A172 (cell line): ENCODE measurements around the gene PSMG4. TPM values are rescaled to one million over a fixed set of nuclear protein-coding genes. Genes with fewer than 3 reads are reported as not detected.

ENCODE experiments used
- DNase-seq: peaks from one replicate; pipeline ENCODE4 v3.0.0-alpha.2; 2015; ENCODE audit warnings: low spot score
- total RNA-seq: library from RNA; depleted of rRNA; stranded (reverse); fragments of >200 nt; shearing (Covaris generic); gene quantifications from 2 replicates; pipeline ENCODE4 v1.2.3, GENCODE V29; 2014; rRNA removed

Gene PSMG4
- total RNA-seq, 1 experiment from 2014 or later, result 38.4 TPM

DNA sequence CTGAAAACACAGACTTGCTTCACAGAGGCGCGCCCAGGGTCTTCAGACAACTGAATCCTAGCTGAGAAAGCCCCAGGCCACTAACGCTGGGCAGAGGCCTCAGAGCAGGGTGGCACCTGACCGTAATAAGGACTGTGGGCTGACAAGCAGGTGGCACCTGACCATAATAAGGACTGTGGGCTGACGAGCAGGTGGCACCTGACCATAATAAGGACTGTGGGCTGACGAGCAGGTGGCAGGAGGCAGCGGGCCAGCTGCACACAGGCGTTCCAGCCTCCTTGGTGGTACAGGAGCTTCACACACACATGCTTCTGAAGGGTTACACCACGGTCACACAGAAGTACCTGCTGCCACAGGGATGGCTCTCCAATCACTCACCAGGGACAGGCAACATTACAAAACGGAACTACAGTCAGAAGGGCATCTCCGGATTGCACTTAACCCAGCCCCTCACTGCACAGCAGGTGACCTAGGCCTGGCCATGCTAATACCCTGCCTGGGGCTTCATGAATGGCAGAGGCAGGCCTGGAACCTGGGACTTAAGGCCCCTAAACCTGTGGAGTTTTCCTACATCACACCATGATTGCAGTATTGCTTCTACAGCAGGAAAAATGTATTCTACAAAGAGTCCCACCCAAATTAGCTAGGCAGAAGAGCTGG lies 50.8 kb downstream of the PSMG4 start:
- DNase-seq, result no peak

DNA sequence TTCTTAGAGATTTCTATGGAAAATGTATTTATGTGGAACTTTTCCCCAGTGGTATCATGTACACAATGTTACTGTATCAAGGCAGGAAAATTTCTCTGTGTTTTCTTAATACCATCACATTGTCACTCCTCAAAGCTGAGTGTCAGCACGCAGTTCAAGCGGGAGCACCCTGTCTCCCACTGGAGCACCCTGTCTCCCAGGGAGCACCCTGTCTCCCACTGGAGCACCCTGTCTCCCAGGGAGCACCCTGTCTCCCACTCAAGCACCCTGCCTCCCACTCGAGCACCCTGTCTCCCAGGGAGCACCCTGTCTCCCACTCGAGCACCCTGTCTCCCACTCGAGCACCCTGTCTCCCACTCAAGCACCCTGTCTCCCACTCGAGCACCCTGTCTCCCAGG lies 51.3 kb downstream of the PSMG4 start:
- DNase-seq, result no peak

DNA sequence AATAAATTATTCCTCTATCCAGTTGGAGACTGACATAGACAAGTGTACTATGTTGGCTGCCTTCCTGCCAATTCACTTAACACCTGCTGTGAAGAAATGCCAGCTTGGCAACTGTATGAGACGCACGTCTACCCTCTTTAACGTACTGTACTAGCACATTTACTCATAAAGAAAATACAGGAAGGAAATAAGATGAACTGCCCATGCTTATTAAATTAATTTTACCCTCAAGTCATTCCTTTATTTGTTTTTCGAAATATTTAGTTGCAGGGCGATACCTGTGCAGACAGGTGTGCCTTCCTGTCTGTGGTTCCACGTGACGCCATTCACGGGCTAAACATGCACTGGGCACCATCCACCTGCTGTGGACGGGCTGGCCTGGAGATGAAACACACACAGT lies 52.0 kb downstream of the PSMG4 start:
- no peak for DNase-seq

DNA sequence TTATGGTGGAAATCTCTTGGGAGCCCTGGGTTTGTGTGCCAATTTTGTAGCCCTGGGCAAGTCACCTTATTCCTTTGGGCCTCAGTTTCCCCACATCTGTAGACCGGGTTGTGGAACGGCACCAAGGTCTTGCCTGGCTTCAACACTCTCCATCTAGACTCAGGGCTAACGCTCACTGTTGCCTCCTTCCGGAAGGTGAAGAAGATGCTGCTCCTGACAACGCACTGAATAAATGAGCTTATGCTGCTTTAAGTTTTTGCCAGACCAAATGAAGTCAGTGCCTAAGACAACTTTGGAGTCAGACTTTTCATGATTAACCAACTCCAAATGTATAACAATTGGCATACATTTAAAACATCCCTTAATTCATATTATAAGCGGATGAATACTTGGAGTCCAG lies 53.1 kb downstream of the PSMG4 start:
- no peak for DNase-seq

DNA sequence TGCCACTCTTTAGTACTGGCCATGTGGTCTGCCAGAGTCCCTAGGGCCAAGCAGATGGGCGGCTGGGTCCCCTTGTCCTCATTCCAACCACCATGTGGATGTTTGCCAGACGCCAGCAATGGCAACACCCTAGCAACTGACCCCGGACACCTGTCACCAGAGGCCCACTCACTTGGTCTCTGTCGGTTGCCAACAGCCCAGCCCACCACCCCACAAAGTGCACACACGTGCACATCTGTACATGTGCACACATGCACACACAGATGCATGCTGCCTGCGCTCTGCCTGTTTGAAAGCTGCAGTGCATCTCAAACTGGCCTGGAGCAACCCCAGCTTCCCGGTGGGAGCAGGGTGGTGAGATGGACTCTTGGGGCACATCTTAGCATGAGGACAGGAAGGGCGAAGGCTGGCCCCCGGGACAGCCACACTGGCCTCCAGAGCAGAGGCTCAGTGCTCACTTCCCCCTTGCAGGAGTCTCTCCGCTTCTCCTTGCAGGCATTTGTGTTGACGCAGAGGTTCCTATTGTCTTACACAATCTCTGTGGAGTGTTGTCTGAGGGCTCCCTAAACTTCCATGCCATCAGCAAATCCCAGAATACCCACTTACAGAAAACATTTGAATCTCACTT lies 54.0 kb downstream of the PSMG4 start:
- DNase-seq, result no peak

DNA sequence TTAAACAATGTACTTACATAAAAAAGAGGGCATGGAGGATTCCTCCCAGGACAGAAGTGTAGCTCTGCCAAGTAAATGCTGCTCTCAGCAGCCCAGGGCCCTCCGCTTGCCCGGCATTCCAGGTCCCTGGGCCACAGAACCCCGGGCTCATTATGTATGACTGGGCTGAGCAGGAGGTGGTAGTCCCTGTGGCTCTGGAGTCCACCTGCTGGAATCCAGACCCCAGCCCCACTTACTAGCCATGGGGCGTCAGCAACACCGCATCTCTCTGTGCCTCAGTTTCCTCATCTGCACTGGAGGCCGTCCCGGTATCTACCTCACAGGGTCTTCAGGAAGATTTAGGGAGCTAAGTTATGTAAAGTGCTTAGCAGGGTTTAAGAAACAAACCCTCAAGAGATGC lies 55.4 kb downstream of the PSMG4 start:
- no peak for DNase-seq

DNA sequence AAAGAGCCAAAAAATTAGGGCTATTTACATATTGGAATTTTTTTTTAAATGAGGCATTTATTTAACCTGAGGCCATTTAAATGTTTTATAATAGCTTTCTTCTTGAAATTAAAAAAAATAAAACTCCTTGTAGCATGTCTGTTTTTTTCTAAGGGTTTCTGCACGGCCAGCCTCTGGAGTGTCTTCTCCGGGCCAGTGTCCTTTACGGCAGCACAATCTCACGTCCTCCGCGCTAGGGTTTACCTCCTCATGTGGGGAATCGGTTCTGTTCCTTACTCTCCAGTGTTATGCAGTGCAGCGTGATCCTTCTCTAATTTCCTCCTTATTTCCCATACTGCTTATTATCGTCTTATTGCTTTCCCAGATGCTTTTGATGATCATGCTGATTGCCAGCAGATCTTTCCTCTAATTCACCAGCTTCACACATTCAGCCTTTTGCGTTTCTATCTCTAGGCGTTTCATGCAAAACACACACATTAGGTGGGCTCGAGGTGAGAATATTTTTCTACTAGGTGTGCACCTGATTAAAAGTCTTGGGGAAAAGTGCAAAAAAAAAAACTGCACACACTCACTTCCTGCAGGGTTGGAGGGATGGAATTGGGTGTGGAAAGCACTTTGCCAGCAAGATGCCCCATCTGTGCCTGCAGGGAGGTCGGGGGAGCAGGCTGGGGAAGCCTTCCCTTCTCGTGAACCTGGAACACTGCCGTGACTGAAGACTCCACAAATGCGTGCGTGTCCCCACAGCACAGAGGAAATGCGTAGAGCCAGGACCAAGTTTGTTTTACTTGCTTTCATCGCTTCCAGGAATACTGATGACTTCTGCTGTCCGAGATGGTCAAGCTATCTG lies 56.1 kb downstream of the PSMG4 start:
- no peak for DNase-seq

DNA sequence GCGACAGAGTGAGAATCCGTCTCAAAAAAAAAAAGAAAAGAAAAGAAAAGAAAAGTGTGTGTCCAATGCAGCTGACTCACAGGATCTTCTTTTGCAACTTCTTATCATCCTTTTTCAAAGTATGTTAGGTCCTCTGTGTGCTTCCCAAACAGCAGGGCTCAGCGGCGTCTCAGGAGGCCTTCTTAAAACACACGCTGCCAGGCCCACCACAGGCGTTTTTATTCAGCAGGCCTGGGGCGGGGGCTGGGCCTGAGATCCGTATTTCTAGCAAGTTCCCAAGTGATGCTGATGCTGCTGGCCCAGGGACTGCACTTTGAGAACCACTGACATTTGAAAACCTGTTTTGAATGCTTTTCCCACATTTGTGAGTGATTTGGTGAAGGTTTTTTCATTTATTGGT lies 57.1 kb downstream of the PSMG4 start:
- DNase-seq, result no peak

DNA sequence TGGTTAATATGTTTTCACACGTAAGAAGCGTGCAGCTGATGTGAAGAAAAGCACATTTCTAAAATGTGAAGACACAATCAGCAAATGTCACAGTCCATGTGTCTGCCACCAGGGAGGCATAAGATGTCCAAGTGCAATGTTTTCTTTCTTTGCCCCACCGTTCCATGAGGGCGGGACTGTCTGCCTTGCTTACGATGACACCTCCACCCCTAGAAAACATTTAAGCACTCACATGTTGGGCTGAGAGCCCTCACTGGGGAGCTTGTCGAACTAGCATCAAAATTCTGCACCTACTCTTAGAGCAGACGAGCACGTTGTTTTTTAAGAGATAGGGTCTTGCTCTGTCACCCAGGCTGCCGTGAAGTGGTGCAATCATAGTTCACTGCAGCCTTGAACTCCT lies 57.6 kb downstream of the PSMG4 start:
- DNase-seq, result no peak

DNA sequence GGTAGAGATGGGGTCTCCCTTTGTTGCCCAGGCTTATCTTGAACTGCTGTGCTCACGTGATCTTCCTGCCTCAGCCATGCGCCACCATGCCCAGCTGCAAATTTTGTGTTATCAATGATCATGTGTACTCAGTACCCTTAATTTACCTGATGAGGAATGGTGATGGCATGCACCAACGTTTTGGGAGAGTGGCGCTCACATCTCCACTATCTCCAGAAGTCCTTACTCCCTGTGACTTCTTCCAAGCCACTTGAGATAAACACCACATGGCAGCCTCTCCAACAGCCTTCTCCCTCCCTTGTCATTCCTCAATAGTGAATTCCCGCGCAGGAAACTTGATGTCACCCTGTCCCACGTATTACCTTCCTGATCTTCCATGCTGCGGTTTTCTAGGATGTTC lies 58.1 kb downstream of the PSMG4 start:
- DNase-seq, result no peak

Other genes starting within 250 kb of the PSMG4 start
- 18.3 TPM in 2 replicates for gene RIPK1, start 190.5 kb upstream of the PSMG4 start, total RNA-seq
- 22.8 and 25.2 TPM in 2 replicates for gene BPHL, start 140.2 kb upstream of the PSMG4 start, total RNA-seq
- 291 and 339 TPM in 2 replicates for gene TUBB2A, start 101.4 kb upstream of the PSMG4 start, total RNA-seq
- gene TUBB2B, start 31.3 kb upstream of the PSMG4 start, total RNA-seq, result 13.0 and 17.1 TPM in 2 replicates
- 6.5 and 8.2 TPM in 2 replicates for gene SLC22A23, start 198.1 kb downstream of the PSMG4 start, total RNA-seq